Body of pancreas (tissue), 4 donors: ENCODE measurements around the gene ARHGEF28.

Experiments used
- CTCF ChIP-seq, 7 experiments: fragments of 450-650 bp in 4 of 7; fragments of 200-600 bp in 3 of 7; sonication (generic) in 3 of 7; IDR thresholded peaks; one replicate each; pipeline ENCODE4 v1.5.1; 2016 to 2019; ENCODE audit warnings: antibody characterized with exemption in 7 of 7
- POLR2A ChIP-seq, 3 donors: fragments of 450-650 bp; IDR thresholded peaks; one replicate each; pipeline ENCODE4 v1.6.1; 2016; ENCODE audit warnings: antibody characterized with exemption in 3 of 3, mild to moderate bottlenecking in 2 of 3

- TF ChIP-seq CTCF (IDR thresholded peaks at IDR 0.05) (no peak), POLR2A (IDR thresholded peaks at IDR 0.05) (no peak)
Measured at GRCh38 chr5:73812962-73813588, 187.1 kb downstream of the ARHGEF28 start.
